Kidney (tissue), 14 donors: ENCODE measurements around the gene NES. TPM values are rescaled to one million over a fixed set of nuclear protein-coding genes. Genes with fewer than 3 reads are reported as not detected.

Experiments
- DNase-seq, 5 donors: peaks; one replicate each; pipeline ENCODE4 v3.0.0-alpha.2; 2013 to 2020
- FAIRE-seq: peaks from 2 replicates; lab custom pipeline; 2012; peaks lifted over from hg19 to GRCh38; lab: Jason Lieb, UNC
- H3K27ac ChIP-seq, 2 donors: one replicate each; pipeline ENCODE4 v1.7.0; 2013; ENCODE audit warnings: low read depth in 2 of 2, low read length in 2 of 2, inconsistent platforms in 1 of 2
- H3K27me3 ChIP-seq: one replicate; pipeline ENCODE4 v1.7.1; 2013; ENCODE audit warnings: low read length, inconsistent platforms; ENCODE audit not compliant: control insufficient read depth, insufficient read depth
- H3K36me3 ChIP-seq, 3 donors: one replicate each; pipeline versions ENCODE4 v1.7.0 to v1.7.1; 2013; ENCODE audit warnings: low read length in 3 of 3, control low read depth in 1 of 3, inconsistent platforms in 1 of 3; ENCODE audit not compliant: insufficient read depth in 3 of 3, control insufficient read depth in 2 of 3
- H3K4me1 ChIP-seq, 3 donors: one replicate each; pipeline versions ENCODE4 v1.7.0 to v1.7.1; 2013; ENCODE audit warnings: low read length in 3 of 3, inconsistent platforms in 1 of 3, low read depth in 1 of 3; ENCODE audit not compliant: control insufficient read depth in 2 of 3, insufficient read depth in 2 of 3
- H3K4me3 ChIP-seq, 3 donors: one replicate each; pipeline versions ENCODE4 v1.7.0 to v1.8.1; 2013; ENCODE audit warnings: low read length in 3 of 3, control low read depth in 1 of 3, inconsistent platforms in 1 of 3
- H3K9ac ChIP-seq, 3 donors: one replicate each; pipeline versions ENCODE4 v1.7.0 to v1.7.1; 2013; ENCODE audit warnings: low read length in 3 of 3, control low read depth in 1 of 3, inconsistent platforms in 1 of 3
- H3K9me3 ChIP-seq, 3 donors: one replicate each; pipeline versions ENCODE4 v1.7.0 to v1.7.1; 2013; ENCODE audit warnings: low read length in 3 of 3, control low read depth in 1 of 3, inconsistent platforms in 1 of 3; ENCODE audit not compliant: control insufficient read depth in 2 of 3, insufficient read depth in 1 of 3
- CTCF ChIP-seq: IDR thresholded peaks from 3 replicates; pipeline ENCODE4 v1.5.1; 2012; ENCODE audit warnings: mild to moderate bottlenecking, moderate library complexity, borderline replicate concordance; ENCODE audit not compliant: insufficient read depth; ENCODE audit errors: extremely low read depth
- intact Hi-C: fragments of 100-400 bp; cut with DNase I; formaldehyde crosslinking; loops from one replicate; pipeline ENCODE4 v1.11.1; 2022
- polyA plus RNA-seq: library from polyadenylated mRNA; stranded (reverse); fragments of 350-450 nt; fragmentation: Illumina TruSeq; extraction: RNeasy Lipid Tissue Mini Kit (QIAGEN cat#74804); gene quantifications from one replicate; pipeline ENCODE4 v1.2.3, GENCODE V29; 2014; ENCODE audit warnings: low read depth, low replicate concordance; ENCODE audit not compliant: insufficient read depth
- total RNA-seq: library from RNA; stranded (reverse); fragmentation: NEBNext Ultra II Directional; extraction: Animal tissue kit (Norgen Biotek cat#: 25700); gene quantifications from one replicate; pipeline ENCODE4 v1.2.1, GENCODE V29; 2021
- donor health status: control.
- donor health status: control.
- donor health status: control.
- donor health status: control.
- donor health status: control.
- donor health status: DM: yes; HTN: yes; CAD: no.
- donor health status: Normal renal cell carcinoma (clear cell type).

Gene NES
- total and polyA plus RNA-seq, 2 donors from 2014 or later: 44.3 to 50.7 TPM

- intact Hi-C loops: no loop called here
Observed at GRCh38 chr1:156717351-156717750, 40.1 kb upstream of the NES start.

GRCh38 chr1:156714830-156715229, 37.6 kb upstream of the NES start:
- FAIRE-seq (no peak), DNase-seq (no peak)
- no peak overlapping the region for H3K27ac ChIP-seq
- peaks cover 0 to 3% (median under 1%) of the 10 kb centered on the region in 3 donors for H3K36me3 ChIP-seq
- no peaks in the 10 kb centered on the region for H3K4me1 ChIP-seq
- H3K9me3 ChIP-seq: no peaks in the 10 kb centered on the region
- intact Hi-C loops: no loop called here
- no peak overlapping the region for H3K9ac ChIP-seq
- no peak overlapping the region for H3K4me3 ChIP-seq
- TF ChIP-seq CTCF: no peak
- H3K27me3 ChIP-seq: no peaks in the 10 kb centered on the region

More at GRCh38 chr1:156717351-156717750, 40.1 kb upstream of the NES start:
- no peaks in the 10 kb centered on the region for H3K27me3 ChIP-seq
- H3K9ac ChIP-seq: no peak overlapping the region
- H3K36me3 ChIP-seq: peaks cover 0 to 14% (median 9%) of the 10 kb centered on the region in 3 donors
- H3K4me1 ChIP-seq: no peaks in the 10 kb centered on the region
- no peaks in the 10 kb centered on the region for H3K9me3 ChIP-seq
- H3K4me3 ChIP-seq: no peak overlapping the region
- TF ChIP-seq CTCF: no peak
- DNase-seq: no peak
- H3K27ac ChIP-seq: no peak overlapping the region
- no peak for FAIRE-seq

- Histone ChIP-seq H3K27ac (no peak overlapping the region), H3K36me3 (no peaks in the 10 kb centered on the region), H3K9ac (no peak overlapping the region), H3K9me3 (no peaks in the 10 kb centered on the region), H3K4me3 (no peak overlapping the region), H3K27me3 (no peaks in the 10 kb centered on the region), H3K4me1 (no peaks in the 10 kb centered on the region)
- DNase-seq: no peak
- FAIRE-seq: no peak
- intact Hi-C loops: no loop called here
- TF ChIP-seq CTCF: no peak
Observed at GRCh38 chr1:156712626-156713025, 35.4 kb upstream of the NES start.
